ENCODE results near the gene COA1. TPM values are rescaled to one million over a fixed set of nuclear protein-coding genes. Genes with fewer than 3 reads are reported as not detected.

The COA1 gene
- total RNA-seq, 2 experiments from 2014 or later = 78.9 to 79.6 TPM

Other genes starting within 250 kb of the COA1 start
- 10 to 100 TPM; 58.2 to 62.6 TPM for gene STK17A, start 146.4 kb downstream of the COA1 start, total RNA-seq
- 10 to 100 TPM; 46.1 to 47.4 TPM for gene BLVRA, start 29.2 kb upstream of the COA1 start, total RNA-seq
- gene MRPS24, start 140.0 kb upstream of the COA1 start, total RNA-seq = 100 to 1,000 TPM; 115 to 128 TPM
- gene URGCP, start 177.1 kb upstream of the COA1 start, total RNA-seq = 10 to 100 TPM; 22.3 to 24.0 TPM
- 10 to 100 TPM; 11.3 to 11.8 TPM for gene UBE2D4, start 196.9 kb upstream of the COA1 start, total RNA-seq